ENCODE measurements around the gene ATG16L2.
"Not testable (repeated sequence)": the region's sequence is repeated elsewhere in the genome, so short reads cannot be mapped to it uniquely, and the experiment has no call there.

The ATG16L2 gene

GRCh38 chr11:72826191-72826941, 12.2 kb downstream of the ATG16L2 start:
- FAIRE-seq, result no peak

- FAIRE-seq, result no peak
These were observed 12.8 kb downstream of the ATG16L2 start for GRCh38 chr11:72826942-72827480.

DNA sequence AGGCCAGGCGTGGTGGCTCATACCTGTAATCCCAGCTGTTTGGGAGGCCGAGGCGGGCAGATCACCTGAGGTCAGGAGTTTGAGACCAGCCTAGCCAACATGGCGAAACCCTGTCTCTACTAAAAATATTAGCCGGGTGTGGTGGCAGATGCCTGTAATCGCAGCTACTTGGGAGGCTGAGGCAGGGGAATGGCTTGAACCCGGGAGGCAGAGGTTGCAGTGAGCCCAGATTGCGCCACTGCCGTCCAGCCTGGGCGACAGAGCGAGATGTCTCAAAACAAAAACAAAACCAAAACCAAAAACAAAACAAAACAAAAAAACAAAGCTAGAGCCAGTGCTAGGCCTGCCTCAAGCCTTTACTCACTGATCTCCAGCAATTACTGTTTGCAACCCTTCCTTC, 13.4 kb downstream of the ATG16L2 start:
- FAIRE-seq, result not testable (repeated sequence)

GRCh38 chr11:72828081-72828567, 13.9 kb downstream of the ATG16L2 start:
- FAIRE-seq, result no peak

GRCh38 chr11:72828692-72829101, 14.5 kb downstream of the ATG16L2 start:
- FAIRE-seq, result no peak

DNA sequence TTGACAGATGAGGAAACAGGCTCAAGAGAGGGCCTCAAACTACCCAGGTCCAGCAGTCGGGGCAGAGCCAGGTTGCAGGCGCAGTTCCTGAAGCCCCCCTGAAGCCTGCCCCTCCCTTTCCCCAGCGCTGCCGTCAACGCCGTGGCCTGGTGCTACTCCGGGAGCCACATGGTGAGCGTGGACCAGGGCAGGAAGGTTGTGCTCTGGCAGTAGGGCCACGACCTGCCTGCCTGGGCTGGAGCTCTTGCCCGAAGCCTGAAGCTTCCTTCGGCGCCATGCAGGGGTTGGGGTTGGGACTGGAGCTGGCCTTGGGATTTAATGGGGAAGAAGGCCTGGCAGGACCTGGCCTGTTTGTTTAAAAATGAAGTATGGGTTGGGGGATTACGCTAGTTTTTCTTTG, 15.0 kb downstream of the ATG16L2 start:
- FAIRE-seq, result no peak

GRCh38 chr11:72829884-72830533, 15.8 kb downstream of the ATG16L2 start:
- no peak for FAIRE-seq

GRCh38 chr11:72831521-72832300, 17.5 kb downstream of the ATG16L2 start:
- peak; percentile 65 for FAIRE-seq

DNA sequence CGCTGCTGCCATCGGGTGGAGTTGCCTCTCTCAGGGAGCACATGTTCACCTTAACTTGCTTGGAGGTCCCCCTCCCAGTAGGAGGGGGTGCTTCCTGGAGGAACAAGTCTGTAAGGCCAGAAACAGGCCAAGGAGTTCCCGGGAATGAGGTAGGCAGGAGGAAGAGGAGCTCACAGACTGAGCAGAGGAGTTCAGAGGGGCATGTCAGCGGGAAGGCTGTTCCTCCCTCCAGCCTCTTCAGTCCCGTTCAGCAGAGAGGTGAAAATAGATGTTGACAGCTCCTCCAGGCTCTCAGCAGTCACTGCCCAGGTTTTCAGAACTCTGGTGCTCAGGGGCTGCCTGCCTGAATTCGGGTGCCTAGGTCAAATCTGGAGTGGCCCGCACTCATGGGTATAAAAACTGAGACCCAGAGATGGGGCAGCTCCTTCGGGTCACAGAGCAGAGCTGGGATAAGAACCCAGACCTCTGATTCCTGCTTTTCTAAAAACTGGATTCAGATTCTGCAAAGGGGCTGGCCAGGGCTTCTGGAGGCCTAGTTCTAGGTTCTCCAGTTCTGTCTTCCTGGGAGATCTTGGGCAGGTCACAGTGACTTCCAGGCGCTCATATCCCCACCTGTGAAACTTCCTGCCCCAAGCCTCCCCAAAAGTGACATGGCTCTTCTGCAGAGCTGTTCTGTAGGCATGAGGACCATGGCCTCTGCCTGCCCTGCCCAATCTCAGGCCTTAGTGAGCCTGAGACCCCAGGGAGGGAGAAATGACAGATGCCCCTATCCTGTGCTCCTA, 18.3 kb downstream of the ATG16L2 start:
- FAIRE-seq, result no peak

GRCh38 chr11:72833083-72833733, 19.0 kb downstream of the ATG16L2 start:
- no peak for FAIRE-seq

- no peak for FAIRE-seq
These were observed 19.7 kb downstream of the ATG16L2 start for GRCh38 chr11:72833811-72834493.

- no peak for FAIRE-seq
These were observed 20.7 kb downstream of the ATG16L2 start for GRCh38 chr11:72834905-72835304.

DNA sequence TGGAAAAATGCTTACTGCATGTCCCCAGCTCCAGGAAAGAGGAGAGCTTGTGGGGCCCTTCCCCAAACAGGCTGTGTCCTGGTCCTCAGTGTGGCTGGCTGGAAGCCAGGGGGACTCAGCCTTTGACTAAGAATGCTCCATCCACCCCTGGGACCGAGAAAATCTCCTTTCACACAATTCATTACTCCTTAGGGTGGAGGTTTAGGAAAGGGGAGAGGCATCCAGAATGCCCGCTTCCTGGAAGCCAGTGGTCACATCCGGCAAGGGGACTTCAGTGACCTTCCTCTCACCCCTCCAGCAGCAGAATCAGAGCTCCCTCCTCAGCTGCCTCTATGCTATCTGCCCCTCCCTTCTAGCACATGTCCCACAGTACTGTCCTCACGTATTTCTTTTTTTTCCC, 21.9 kb downstream of the ATG16L2 start:
- FAIRE-seq, result no peak

DNA sequence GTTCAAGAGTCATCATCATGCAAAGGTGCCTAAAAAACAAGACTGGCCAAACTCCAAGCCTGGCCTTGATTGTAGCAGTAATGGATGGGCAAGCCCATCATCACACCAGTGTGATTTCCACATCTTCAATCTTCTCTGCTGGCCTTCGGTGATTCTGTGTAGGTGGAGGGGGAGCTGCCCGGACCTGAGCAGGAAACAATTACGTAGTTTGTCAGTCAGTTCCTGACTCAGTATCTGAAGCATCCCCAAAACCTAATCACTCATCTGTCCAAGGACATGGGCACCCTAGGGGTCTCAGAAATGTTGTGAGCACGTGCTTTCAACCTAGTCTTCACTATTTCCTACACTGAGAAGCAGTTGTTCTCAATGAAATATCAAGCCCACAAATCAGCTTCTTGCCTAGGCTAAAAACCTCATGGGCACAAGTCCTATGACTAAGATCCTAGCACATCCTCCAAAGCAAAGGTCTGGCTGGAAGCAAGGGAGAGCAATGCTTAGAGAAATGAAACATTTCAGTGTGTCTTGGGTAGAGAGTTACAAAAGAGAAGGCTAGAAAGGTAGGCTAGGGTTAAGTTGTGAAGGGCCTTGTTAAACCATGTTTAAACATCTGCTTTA, 24.6 kb downstream of the ATG16L2 start:
- no peak for FAIRE-seq

DNA sequence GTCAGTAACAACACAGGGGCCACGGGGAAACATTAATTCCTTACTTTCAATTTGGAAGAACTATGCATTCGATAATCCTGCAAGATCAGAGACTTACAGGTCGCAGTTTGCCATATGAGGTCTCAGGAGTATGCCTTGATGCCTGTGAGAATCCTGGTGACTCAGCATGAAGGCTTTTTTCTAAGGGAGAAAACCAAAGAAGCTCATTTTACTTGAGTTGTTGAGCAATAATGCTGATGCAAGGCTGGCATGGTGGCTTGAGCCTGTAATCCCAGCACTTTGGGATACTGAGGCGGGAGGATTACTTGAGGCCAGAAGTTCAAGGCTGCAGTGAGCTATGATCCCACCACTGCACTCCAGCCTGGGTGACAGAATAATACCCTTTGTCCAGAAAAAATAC, 26.6 kb downstream of the ATG16L2 start:
- FAIRE-seq, result no peak

GRCh38 chr11:72841397-72841796, 27.2 kb downstream of the ATG16L2 start:
- no peak for FAIRE-seq

DNA sequence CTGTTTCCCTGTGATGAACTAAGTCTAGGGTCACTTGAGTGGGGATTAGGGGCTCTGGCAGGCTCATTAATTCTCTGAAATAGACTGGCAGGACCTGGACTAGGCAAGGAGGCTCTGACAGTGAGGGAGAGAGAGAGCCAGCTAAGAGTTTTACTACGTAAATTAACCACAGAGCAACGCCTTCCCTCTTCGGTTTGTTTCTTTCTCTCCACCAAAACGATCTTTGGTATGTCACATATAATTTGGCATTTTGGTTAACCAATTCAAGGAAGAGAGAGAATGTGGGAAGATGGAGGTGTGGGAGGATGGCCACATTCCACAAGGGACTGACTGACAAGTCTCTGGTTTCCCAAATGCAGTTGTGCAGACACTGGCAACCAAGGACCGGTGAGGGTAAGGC, 27.9 kb downstream of the ATG16L2 start:
- no peak for FAIRE-seq

DNA sequence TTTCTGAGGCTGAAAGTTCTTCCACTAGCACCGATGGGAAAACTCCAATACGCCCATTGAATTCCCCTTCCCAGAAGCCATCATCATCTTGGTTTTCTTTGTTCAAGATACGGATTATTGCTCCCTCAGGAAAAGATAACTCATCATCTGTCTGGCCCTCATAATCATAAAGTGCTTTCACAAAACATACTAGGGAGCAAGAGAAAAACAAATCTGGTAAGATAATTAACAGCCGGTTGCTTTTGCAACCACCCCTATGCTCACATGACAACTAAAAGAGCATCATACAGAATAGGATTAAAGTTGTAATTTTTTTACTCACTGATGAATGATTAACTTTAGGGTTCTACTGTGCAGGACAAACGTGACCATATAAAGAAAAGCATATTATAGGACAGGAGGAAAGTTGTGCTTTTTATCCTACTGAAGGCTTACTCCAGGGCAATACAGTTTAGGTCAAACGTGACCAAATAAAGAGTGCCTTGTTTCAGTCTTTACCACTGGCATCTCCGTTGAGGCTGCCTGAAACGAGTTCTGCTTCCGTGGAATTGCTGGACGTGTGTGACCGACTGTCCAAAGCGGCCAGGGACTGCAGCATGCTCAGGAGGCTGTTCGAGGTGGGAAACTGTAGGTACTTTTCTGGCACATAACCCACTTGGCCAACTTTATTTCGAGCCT, 28.6 kb downstream of the ATG16L2 start:
- no peak for FAIRE-seq

- FAIRE-seq, result no peak
These were observed 30.1 kb downstream of the ATG16L2 start for GRCh38 chr11:72844356-72844755.

DNA sequence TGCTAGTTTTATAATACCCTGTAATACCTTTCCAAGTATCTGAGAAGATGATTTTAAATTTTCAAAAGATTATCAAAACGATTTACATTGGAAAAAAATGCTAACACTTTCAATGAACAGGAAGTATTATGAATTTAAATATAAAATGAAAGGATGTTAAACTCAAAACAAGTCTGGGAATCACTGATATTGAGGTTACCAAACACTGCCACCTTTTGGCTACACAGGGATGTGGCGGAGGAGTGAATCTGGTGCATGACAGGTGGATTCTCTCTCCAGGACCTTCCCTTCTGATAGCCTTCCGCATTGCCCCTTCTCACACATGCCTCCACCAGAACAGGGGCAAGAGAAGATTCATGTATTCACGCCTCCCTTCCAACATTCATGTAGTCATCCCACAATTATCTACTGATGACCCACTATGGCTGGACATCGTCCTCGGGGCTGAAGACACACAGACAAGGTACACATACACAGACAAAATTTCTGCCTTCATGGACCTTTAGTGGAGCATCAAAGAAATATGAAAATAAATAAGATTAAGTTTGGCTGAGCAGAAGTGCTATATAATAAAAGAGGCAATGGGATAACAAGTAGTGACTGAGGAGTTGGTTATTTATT, 34.7 kb downstream of the ATG16L2 start:
- no peak for FAIRE-seq
